IMR-90 (cell line): ENCODE results near the gene DLG3. TPM values are rescaled to one million over a fixed set of nuclear protein-coding genes. Genes with fewer than 3 reads are reported as not detected.

Experiments used
- ATAC-seq: fragments of 200-7000 bp; cut with Tn5 transposase; 2 replicates; pipeline ENCODE4 v1.9.1; 2020; ENCODE audit warnings: low read depth, mild to moderate bottlenecking, moderate library complexity
- BruUV-seq: library from RNA; stranded (reverse); fragments of 400-500 nt; replicated peaks from 2 replicates; lab custom pipeline; 2021; lab: Mats Ljungman, UMichigan
- CTCF ChIA-PET: fragments of 300-600 bp; formaldehyde crosslinking; extraction: SDS; loops from one replicate; lab custom pipeline; 2021; ENCODE audit warnings: antibody characterized with exemption; lab: Yijun Ruan, JAX
- POLR2A ChIA-PET: fragments of 300-600 bp; sonication (Branson Sonifier 250); formaldehyde crosslinking; loops from one replicate; lab custom pipeline; 2022; ENCODE audit warnings: antibody characterized with exemption; ENCODE audit not compliant: unreplicated experiment; lab: Charles Lee
- DNase-seq: peaks from one replicate; pipeline ENCODE4 v3.0.0; 2013
- H2AFZ ChIP-seq: replicated peaks from 2 replicates; pipeline ENCODE3; 2013; ENCODE audit warnings: low read length, mild to moderate bottlenecking; ENCODE audit not compliant: poor library complexity
- H2AK5ac ChIP-seq: 2 replicates; pipeline ENCODE4 v1.6.1; 2013; ENCODE audit warnings: low read depth, low read length, inconsistent platforms
- H2AK9ac ChIP-seq: replicated peaks from 2 replicates; pipeline ENCODE3; 2013; ENCODE audit warnings: mild to moderate bottlenecking, low read depth, low read length, moderate library complexity; ENCODE audit not compliant: poor library complexity
- H2BK120ac ChIP-seq: 2 replicates; pipeline ENCODE4 v1.6.1; 2013; ENCODE audit warnings: low read depth, low read length, inconsistent platforms
- H2BK15ac ChIP-seq: 3 replicates; pipeline ENCODE4 v1.6.1; 2013; ENCODE audit warnings: low read depth, low read length, inconsistent platforms
- H2BK20ac ChIP-seq: 2 replicates; pipeline ENCODE4 v1.6.1; 2013; ENCODE audit warnings: low read depth, mild to moderate bottlenecking, inconsistent platforms, low read length, moderate library complexity
- H2BK5ac ChIP-seq: 2 replicates; pipeline ENCODE4 v1.6.1; 2013; ENCODE audit warnings: mild to moderate bottlenecking, low read depth, low read length, inconsistent platforms; ENCODE audit not compliant: poor library complexity, severe bottlenecking
- H3K14ac ChIP-seq: replicated peaks from 2 replicates; pipeline ENCODE4 v1.6.1; 2013; ENCODE audit warnings: low read depth, low read length, inconsistent platforms
- H3K18ac ChIP-seq: 2 replicates; pipeline ENCODE4 v1.6.1; 2013; ENCODE audit warnings: low read depth, low read length, control low read depth
- H3K23ac ChIP-seq: 2 replicates; pipeline ENCODE4 v1.6.1; 2013; ENCODE audit warnings: low read depth, low read length, inconsistent platforms
- H3K27ac ChIP-seq: 2 replicates; pipeline ENCODE4 v1.5.1; 2013; ENCODE audit warnings: mild to moderate bottlenecking, control low read depth, low read length; ENCODE audit not compliant: insufficient read depth
- H3K27me3 ChIP-seq: 2 replicates; pipeline ENCODE4 v1.6.1; 2013; ENCODE audit warnings: low read length; ENCODE audit not compliant: control insufficient read depth, insufficient read depth
- H3K36me3 ChIP-seq: 2 replicates; pipeline ENCODE4 v1.6.1; 2013; ENCODE audit warnings: low read length, mixed read lengths; ENCODE audit not compliant: control insufficient read depth, insufficient read depth
- H3K4ac ChIP-seq: 2 replicates; pipeline ENCODE4 v1.6.1; 2013; ENCODE audit warnings: low read depth, low read length, inconsistent platforms
- H3K4me1 ChIP-seq: 2 replicates; pipeline ENCODE4 v1.6.1; 2013; ENCODE audit warnings: low read length, mixed read lengths; ENCODE audit not compliant: control insufficient read depth, insufficient read depth
- H3K4me2 ChIP-seq: 2 replicates; pipeline ENCODE4 v1.6.1; 2013; ENCODE audit warnings: low read depth, mild to moderate bottlenecking, control low read depth, low read length, moderate library complexity
- H3K4me3 ChIP-seq: 2 replicates; pipeline ENCODE4 v1.5.1; 2013; ENCODE audit warnings: low read depth, mild to moderate bottlenecking, control low read depth, low read length, moderate library complexity; ENCODE audit not compliant: insufficient read depth
- H3K56ac ChIP-seq: 2 replicates; pipeline ENCODE4 v1.6.1; 2013; ENCODE audit warnings: low read length, inconsistent platforms; ENCODE audit not compliant: insufficient read depth; ENCODE audit errors: extremely low read depth
- H3K79me1 ChIP-seq, 2 experiments: 2 replicates each; pipeline ENCODE4 v1.6.1; 2013; ENCODE audit warnings: low read length in 2 of 2, inconsistent platforms in 1 of 2, low read depth in 1 of 2
- H3K9ac ChIP-seq: 2 replicates; pipeline ENCODE4 v1.6.1; 2013; ENCODE audit warnings: low read depth, low read length, control low read depth
- H3K9me1 ChIP-seq: 2 replicates; pipeline ENCODE4 v1.6.1; 2013; ENCODE audit warnings: low read length, inconsistent platforms; ENCODE audit not compliant: insufficient read depth
- H3K9me3 ChIP-seq: 2 replicates; pipeline ENCODE4 v1.6.1; 2013; ENCODE audit warnings: low read length; ENCODE audit not compliant: control insufficient read depth, insufficient read depth
- H4K20me1 ChIP-seq: 2 replicates; pipeline ENCODE4 v1.6.1; 2013; ENCODE audit warnings: low read length, inconsistent platforms; ENCODE audit not compliant: insufficient read depth
- H4K5ac ChIP-seq: 2 replicates; pipeline ENCODE4 v1.6.1; 2013; ENCODE audit warnings: mild to moderate bottlenecking, low read depth, low read length, control low read depth
- H4K8ac ChIP-seq, 2 experiments: 2 replicates each; pipeline ENCODE4 v1.6.1; 2013; ENCODE audit warnings: low read depth in 2 of 2, low read length in 2 of 2, control low read depth in 1 of 2, inconsistent platforms in 1 of 2
- H4K91ac ChIP-seq: 2 replicates; pipeline ENCODE4 v1.6.1; 2013; ENCODE audit warnings: low read depth, low read length, inconsistent platforms; ENCODE audit not compliant: insufficient read depth
- CEBPB ChIP-seq: IDR thresholded peaks from 2 replicates; pipeline ENCODE4 v1.6.1; 2012; ENCODE audit warnings: low read depth, low read length, improper control_type of control experiment
- CHD1 ChIP-seq: IDR thresholded peaks from 2 replicates; pipeline ENCODE4 v1.6.1; 2012; ENCODE audit warnings: low read depth, low read length, improper control_type of control experiment
- FOS ChIP-seq: fragments of 150-350 bp; IDR thresholded peaks from 2 replicates; pipeline ENCODE4 v1.6.1; 2016; ENCODE audit warnings: low read depth, low read length
- MAFK ChIP-seq: IDR thresholded peaks from 2 replicates; pipeline ENCODE4 v1.6.1; 2012; ENCODE audit warnings: low read depth, low read length, improper control_type of control experiment
- MAZ ChIP-seq: IDR thresholded peaks from 2 replicates; pipeline ENCODE4 v1.6.1; 2012; ENCODE audit warnings: low read depth, mild to moderate bottlenecking, low read length, improper control_type of control experiment, moderate library complexity, borderline replicate concordance
- NFE2L2 ChIP-seq: fragments of 150-350 bp; IDR thresholded peaks from 2 replicates; pipeline ENCODE4 v1.6.1; 2016; ENCODE audit warnings: low read depth, mild to moderate bottlenecking, low read length
- POLR2A ChIP-seq: IDR thresholded peaks from 2 replicates; pipeline ENCODE4 v1.6.1; 2012; ENCODE audit warnings: mild to moderate bottlenecking, low read depth, low read length
- RAD21 ChIP-seq: IDR thresholded peaks from 2 replicates; pipeline ENCODE4 v1.6.1; 2012; ENCODE audit warnings: low read length, improper control_type of control experiment
- RCOR1 ChIP-seq: IDR thresholded peaks from 2 replicates; pipeline ENCODE4 v1.6.1; 2012; ENCODE audit warnings: mild to moderate bottlenecking, low read length, improper control_type of control experiment; ENCODE audit not compliant: insufficient replicate concordance
- RFX5 ChIP-seq: IDR thresholded peaks from 2 replicates; pipeline ENCODE4 v1.8.0; 2012; ENCODE audit warnings: low read depth, mild to moderate bottlenecking, low read length, moderate library complexity
- SMC3 ChIP-seq: fragments of 150-350 bp; IDR thresholded peaks from 2 replicates; pipeline ENCODE4 v1.6.1; 2016; ENCODE audit warnings: low read depth, mild to moderate bottlenecking, antibody characterized with exemption, low read length, moderate library complexity
- WGBS, 2 experiments: methylation state at CpG; one replicate each; pipeline versions ENCODE4 v1.1.5 to v1.1.7; 2013; ENCODE audit warnings: missing lambda C conversion rate in 2 of 2; ENCODE audit not compliant: insufficient read length in 1 of 2; ENCODE audit errors: extremely low coverage in 2 of 2; 5-methylcytosine and 5-hydroxymethylcytosine counted together
- dilution Hi-C: fragments of 300-500 bp; cut with HindIII; formaldehyde crosslinking; loops from one replicate; pipeline ENCODE4 v1.14.3; 2018; ENCODE audit warnings: low sequenced_read_pairs; ENCODE audit not compliant: unreplicated experiment
- in situ Hi-C: fragments of 300-500 bp; cut with MboI; formaldehyde crosslinking; loops from 3 replicates; pipeline ENCODE4 v1.14.3; 2019; ENCODE audit warnings: low sequenced_read_pairs, inconsistent platforms, mixed read lengths
- intact Hi-C: fragments of 100-400 bp; cut with micrococcal nuclease; formaldehyde crosslinking; loops from 2 replicates; pipeline ENCODE4 v1.10.0; 2022
- polyA plus RNA-seq, 3 experiments: library from polyadenylated mRNA; depleted of rRNA; stranded (reverse); fragments of >200 nt; gene quantifications; 2 replicates each; pipeline ENCODE4 v1.2.3, GENCODE V29; 2012; ENCODE audit warnings: low replicate concordance in 1 of 3
- total RNA-seq: library from RNA; depleted of rRNA; stranded (reverse); fragments of >200 nt; gene quantifications from 2 replicates; pipeline ENCODE4 v1.2.3, GENCODE V29; 2012
- TF ChIP-seq, protein P1 (sequence below): conservative IDR thresholded peaks from 2 replicates; pipeline ENCODE4 v1.5.1; 2012; ENCODE audit warnings: mild to moderate bottlenecking, low read depth, low read length, improper control_type of control experiment
- TF ChIP-seq, protein P2 (sequence below): fragments of 150-350 bp; IDR thresholded peaks from 2 replicates; pipeline ENCODE4 v1.6.1; 2017; ENCODE audit warnings: mild to moderate bottlenecking, antibody characterized with exemption, low read length, low read depth
- TF ChIP-seq, protein P3 (sequence below): fragments of 150-350 bp; IDR thresholded peaks from 2 replicates; pipeline ENCODE4 v1.6.1; 2016; ENCODE audit warnings: low read depth, mild to moderate bottlenecking, low read length, moderate library complexity, borderline replicate concordance

DLG3 gene
- total and polyA plus RNA-seq, 2 of the 4 experiments (the other 2 are of a cell fraction), result 11.0 to 27.1 TPM

DNA sequence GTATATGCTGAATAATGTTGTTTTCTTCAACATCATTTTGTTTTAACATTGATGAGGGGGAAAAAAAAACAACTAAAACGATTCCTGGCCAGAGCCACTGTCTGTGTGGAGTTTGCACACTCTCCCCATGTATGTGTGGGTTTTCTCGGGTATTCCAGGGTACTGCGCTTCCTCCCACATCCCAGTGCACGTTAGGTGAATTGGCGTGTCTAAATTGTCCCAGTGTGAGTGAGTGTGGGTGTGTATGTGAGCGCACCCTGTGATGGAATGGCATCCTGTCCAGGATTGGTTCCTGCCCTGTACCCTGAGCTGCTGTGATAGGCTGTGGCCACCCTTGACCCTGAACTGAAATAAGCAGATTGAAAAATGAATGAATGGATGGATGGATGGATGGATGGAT, 2.4 kb upstream of the DLG3 start:
- BruUV-seq, result no TSS peak
- no CpG with 5 or more reads among the region's 6 CpGs for WGBS, 2 experiments
- Histone ChIP-seq H3K18ac (no peak overlapping the region), H3K4me1 (no peaks in the 10 kb centered on the region), H3K79me1 (no peaks in the 10 kb centered on the region), H4K8ac (no peak overlapping the region), H3K14ac (no peak overlapping the region), H2AK5ac (no peak overlapping the region), H3K4me2 (no peak overlapping the region), H3K4me3 (no peak overlapping the region), H3K27ac (no peak overlapping the region), H2BK120ac (no peak overlapping the region), H2AFZ (no peak overlapping the region), H2AK9ac (no peak overlapping the region), H2BK15ac (no peak overlapping the region), H3K9me1 (no peaks in the 10 kb centered on the region), H2BK5ac (no peak overlapping the region), H3K56ac (no peak overlapping the region), H3K9me3 (no peaks in the 10 kb centered on the region), H3K9ac (no peak overlapping the region), H4K20me1 (no peaks in the 10 kb centered on the region), H3K4ac (no peak overlapping the region), H3K36me3 (no peaks in the 10 kb centered on the region), H3K27me3 (peaks cover 16% of the 10 kb centered on the region), H4K91ac (no peak overlapping the region), H3K23ac (no peak overlapping the region), H4K5ac (no peak overlapping the region), H2BK20ac (no peak overlapping the region)
- in situ Hi-C loops (no loop called here), dilution Hi-C loops (no loop called here), intact Hi-C loops (no loop called here)
- ATAC-seq (no peak), DNase-seq (no peak)
- ChIA-PET CTCF (no interaction called here), POLR2A (no interaction called here)
- TF ChIP-seq RAD21, result no peak
- TF ChIP-seq RFX5, result no peak
- no peak for TF ChIP-seq FOS
- TF ChIP-seq RCOR1, result no peak
- TF ChIP-seq CEBPB, result no peak
- TF ChIP-seq NFE2L2, result no peak
- TF ChIP-seq, protein P1, sequence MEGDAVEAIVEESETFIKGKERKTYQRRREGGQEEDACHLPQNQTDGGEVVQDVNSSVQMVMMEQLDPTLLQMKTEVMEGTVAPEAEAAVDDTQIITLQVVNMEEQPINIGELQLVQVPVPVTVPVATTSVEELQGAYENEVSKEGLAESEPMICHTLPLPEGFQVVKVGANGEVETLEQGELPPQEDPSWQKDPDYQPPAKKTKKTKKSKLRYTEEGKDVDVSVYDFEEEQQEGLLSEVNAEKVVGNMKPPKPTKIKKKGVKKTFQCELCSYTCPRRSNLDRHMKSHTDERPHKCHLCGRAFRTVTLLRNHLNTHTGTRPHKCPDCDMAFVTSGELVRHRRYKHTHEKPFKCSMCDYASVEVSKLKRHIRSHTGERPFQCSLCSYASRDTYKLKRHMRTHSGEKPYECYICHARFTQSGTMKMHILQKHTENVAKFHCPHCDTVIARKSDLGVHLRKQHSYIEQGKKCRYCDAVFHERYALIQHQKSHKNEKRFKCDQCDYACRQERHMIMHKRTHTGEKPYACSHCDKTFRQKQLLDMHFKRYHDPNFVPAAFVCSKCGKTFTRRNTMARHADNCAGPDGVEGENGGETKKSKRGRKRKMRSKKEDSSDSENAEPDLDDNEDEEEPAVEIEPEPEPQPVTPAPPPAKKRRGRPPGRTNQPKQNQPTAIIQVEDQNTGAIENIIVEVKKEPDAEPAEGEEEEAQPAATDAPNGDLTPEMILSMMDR, result no peak
- TF ChIP-seq, protein P2, sequence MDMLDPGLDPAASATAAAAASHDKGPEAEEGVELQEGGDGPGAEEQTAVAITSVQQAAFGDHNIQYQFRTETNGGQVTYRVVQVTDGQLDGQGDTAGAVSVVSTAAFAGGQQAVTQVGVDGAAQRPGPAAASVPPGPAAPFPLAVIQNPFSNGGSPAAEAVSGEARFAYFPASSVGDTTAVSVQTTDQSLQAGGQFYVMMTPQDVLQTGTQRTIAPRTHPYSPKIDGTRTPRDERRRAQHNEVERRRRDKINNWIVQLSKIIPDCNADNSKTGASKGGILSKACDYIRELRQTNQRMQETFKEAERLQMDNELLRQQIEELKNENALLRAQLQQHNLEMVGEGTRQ, result no peak
- TF ChIP-seq SMC3, result no peak
- TF ChIP-seq CHD1, result no peak
- TF ChIP-seq MAZ, result no peak
- TF ChIP-seq, protein P3, sequence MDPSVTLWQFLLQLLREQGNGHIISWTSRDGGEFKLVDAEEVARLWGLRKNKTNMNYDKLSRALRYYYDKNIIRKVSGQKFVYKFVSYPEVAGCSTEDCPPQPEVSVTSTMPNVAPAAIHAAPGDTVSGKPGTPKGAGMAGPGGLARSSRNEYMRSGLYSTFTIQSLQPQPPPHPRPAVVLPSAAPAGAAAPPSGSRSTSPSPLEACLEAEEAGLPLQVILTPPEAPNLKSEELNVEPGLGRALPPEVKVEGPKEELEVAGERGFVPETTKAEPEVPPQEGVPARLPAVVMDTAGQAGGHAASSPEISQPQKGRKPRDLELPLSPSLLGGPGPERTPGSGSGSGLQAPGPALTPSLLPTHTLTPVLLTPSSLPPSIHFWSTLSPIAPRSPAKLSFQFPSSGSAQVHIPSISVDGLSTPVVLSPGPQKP, result no peak
- TF ChIP-seq POLR2A, result no peak
- no peak for TF ChIP-seq MAFK
